Motor neuron (in vitro differentiated cells): ENCODE results near the gene ACBD6. TPM values are rescaled to one million over a fixed set of nuclear protein-coding genes. Genes with fewer than 3 reads are reported as not detected.

ENCODE experiments used
- ATAC-seq, 8 experiments: fragments of 200-7000 bp; cut with Tn5 transposase; replicated peaks in 6 of 8; 2 replicates each; pipeline ENCODE4 v1.8.0; 2021; ENCODE audit warnings: mild to moderate bottlenecking in 8 of 8, moderate library complexity in 8 of 8
- H3K27ac ChIP-seq, 2 donors: fragments of 250-450 bp; sonication (Bioruptor Pico); 2 replicates each; pipeline ENCODE4 v1.9.0; 2021; ENCODE audit warnings: antibody characterized with exemption in 2 of 2, mild to moderate bottlenecking in 2 of 2, moderate library complexity in 1 of 2
- H3K4me1 ChIP-seq, 2 donors: fragments of 250-450 bp; sonication (Bioruptor Pico); replicated peaks in 1 of 2; 2 replicates each; pipeline ENCODE4 v1.6.1; 2021; ENCODE audit warnings: antibody characterized with exemption in 2 of 2, mild to moderate bottlenecking in 2 of 2, moderate library complexity in 1 of 2
- H3K4me3 ChIP-seq, 5 donors: fragments of 250-450 bp; sonication (Bioruptor Pico); 2 replicates each; pipeline ENCODE4 v1.9.0; 2021; ENCODE audit warnings: antibody characterized with exemption in 5 of 5, mild to moderate bottlenecking in 5 of 5, moderate library complexity in 4 of 5
- WGBS, 10 experiments: fragments of 450-650 bp; shearing (Covaris generic); methylation state at CpG; one replicate each; pipeline ENCODE4 v1.0.0; 2022; 5-methylcytosine and 5-hydroxymethylcytosine counted together
- in situ Hi-C, 9 experiments: fragments of 400-800 bp; cut with MboI; loops; one replicate each; pipeline ENCODE4 v1.15.0; 2021; ENCODE audit warnings: low sequenced_read_pairs in 9 of 9, low pct_unique_long_range_greater_than_20kb in 2 of 9; ENCODE audit not compliant: unreplicated experiment in 9 of 9
- total RNA-seq, 8 experiments: library from RNA; unstranded; fragments of 300-600 nt; gene quantifications; 2 replicates each; pipeline versions ENCODE4 v1.2.3 to v1.2.4, GENCODE V29; 2022

The ACBD6 gene
- total RNA-seq, 8 experiments from 2014 or later: 62.2 to 113 (median 89.6) TPM

DNA sequence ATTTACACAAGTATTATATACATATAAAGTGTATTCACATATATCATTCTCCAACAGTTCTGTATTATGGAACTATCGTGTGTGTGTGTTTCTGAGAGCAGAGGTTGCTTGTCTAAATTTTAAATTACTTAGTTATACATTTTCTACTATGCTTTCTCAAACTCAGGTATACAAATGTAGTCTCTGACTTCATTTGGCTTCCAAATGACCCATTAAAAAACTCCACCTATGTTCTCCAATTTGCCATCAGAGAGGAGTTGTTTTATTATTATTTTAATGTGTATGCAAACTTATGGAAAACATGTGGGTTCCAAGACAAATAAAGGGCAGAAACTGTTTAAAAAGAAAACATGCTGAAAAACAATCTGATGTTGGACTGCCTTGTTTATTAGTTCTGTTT, 131.8 kb downstream of the ACBD6 start:
- in situ Hi-C loops: no loop called here
- Histone ChIP-seq H3K27ac (no peak overlapping the region), H3K4me3 (no peak overlapping the region), H3K4me1 (peaks cover 2 to 31% of the 10 kb centered on the region in 2 donors)
- WGBS, 10 experiments: 0 to 100% (median 74%) methylated on average over 1 of the region's 1 CpG
- ATAC-seq: peak in 3 of 8 experiments; percentile 37 to 60 (median 56)

DNA sequence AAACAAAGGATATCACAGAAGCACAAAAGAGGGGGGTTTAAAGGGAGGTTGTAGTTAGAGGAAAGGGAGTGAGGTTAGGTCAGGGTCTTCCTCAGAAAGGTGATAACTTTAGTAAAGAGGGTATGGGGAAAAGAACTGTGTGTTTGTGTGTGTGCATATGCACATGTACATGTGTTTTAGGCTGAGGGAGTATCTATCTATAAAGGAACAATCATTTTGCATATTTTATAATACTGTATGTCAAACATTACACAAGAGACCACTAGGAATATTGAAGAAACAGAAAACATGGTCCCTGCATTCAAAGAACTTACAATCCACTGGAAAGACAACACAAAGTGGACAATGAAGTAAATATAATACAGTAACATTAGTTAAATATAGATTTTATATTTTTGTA, 132.2 kb downstream of the ACBD6 start:
- peak in 3 of 8 experiments; percentile 52 to 81 (median 64) for ATAC-seq
- Histone ChIP-seq H3K4me3 (no peak overlapping the region), H3K27ac (no peak overlapping the region), H3K4me1 (peaks cover 2 to 31% of the 10 kb centered on the region in 2 donors)
- in situ Hi-C loops: no loop called here

DNA sequence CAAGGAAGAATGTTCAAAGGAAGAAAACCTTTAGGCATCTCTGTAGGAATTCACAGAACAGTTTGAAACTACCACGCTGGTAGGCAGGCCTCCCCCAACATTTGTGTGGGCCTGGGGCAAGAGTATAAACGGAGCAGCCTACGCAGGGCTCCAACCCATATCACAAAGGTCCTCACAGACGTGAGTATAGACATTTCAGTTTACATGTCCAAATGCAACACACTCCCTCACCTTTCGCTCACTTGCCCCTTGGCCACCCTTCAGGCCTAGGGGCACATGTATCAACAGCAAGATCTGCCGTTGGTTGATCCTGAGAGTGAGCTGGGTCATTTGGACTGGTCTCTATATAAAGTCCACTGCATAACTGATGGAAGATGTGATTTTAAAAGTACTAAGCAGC, 133.3 kb downstream of the ACBD6 start:
- Histone ChIP-seq H3K27ac (no peak overlapping the region), H3K4me3 (no peak overlapping the region), H3K4me1 (peaks cover 2 to 30% of the 10 kb centered on the region in 2 donors)
- in situ Hi-C loops: no loop called here
- WGBS, 10 experiments: 82 to 100% (median 93%) methylated on average over 2 to 6 of the region's 6 CpGs; no CpG with 5 or more reads in 3 of the 10 experiments
- no peak for ATAC-seq

DNA sequence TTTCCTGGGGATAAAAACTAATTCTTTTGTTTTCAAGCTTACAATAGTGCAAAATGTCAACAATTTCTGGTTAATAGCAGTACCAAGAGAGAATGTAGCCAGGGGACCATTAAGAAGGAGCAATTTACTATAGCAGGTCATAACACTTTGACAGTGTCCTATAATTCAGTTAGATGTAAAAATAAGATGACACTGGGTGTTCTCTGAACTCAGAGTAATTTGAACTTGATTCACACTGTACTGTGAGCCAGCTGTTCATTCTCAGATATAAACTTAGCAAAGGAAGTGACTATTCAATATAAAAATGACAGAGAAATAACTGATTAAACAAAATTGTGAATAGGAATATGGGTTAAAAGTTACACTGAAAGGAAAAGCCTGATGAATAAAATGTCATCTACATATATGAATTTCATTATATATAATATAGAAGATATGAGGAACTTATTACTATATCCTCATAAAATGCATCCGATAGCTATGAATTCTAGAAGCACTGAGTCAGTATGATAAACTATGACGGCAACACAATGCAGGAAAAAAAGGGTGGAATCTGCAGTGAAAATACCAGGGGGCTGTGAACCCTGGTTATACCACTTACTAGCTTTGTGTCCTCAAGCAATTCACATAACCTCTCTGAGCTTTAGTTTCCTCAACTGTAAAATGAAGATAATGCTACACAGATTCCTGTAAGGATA, 135.9 kb downstream of the ACBD6 start:
- Histone ChIP-seq H3K4me3 (no peak overlapping the region), H3K4me1 (peaks cover 2 to 15% of the 10 kb centered on the region in 2 donors), H3K27ac (no peak overlapping the region)
- in situ Hi-C loops: no loop called here
- ATAC-seq: peak in 7 of 8 experiments; percentile 19 to 82 (median 56)
- 8 to 100% (median 87%) methylated on average over 1 to 2 of the region's 2 CpGs for WGBS, 10 experiments

DNA sequence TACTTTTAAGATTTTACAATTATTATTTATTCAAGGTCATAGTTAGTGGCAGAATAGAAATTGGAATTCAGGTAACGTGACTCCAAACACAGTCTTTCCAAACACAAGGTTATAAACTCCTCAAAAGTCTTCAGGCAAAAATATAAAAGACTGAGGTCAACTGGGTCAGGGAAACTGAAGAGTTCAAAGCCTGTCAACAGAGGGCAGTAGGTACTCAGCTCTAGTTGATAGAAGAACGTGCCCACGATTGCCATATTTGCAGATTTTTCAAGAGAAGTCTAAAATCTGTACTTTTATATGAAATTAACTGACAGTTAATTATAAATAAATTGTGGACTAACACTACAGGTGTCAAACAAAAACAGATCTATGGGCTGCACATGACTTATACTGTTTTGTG, 137.3 kb downstream of the ACBD6 start:
- Histone ChIP-seq H3K4me3 (no peak overlapping the region), H3K4me1 (peaks cover 2 to 15% of the 10 kb centered on the region in 2 donors), H3K27ac (no peak overlapping the region)
- ATAC-seq: peak in 2 of 8 experiments; percentile 13 to 19
- 38 to 84% (median 61%) methylated on average over 2 to 3 of the region's 3 CpGs; no CpG with 5 or more reads in 1 of the 10 experiments for WGBS, 10 experiments
- in situ Hi-C loops: no loop called here

DNA sequence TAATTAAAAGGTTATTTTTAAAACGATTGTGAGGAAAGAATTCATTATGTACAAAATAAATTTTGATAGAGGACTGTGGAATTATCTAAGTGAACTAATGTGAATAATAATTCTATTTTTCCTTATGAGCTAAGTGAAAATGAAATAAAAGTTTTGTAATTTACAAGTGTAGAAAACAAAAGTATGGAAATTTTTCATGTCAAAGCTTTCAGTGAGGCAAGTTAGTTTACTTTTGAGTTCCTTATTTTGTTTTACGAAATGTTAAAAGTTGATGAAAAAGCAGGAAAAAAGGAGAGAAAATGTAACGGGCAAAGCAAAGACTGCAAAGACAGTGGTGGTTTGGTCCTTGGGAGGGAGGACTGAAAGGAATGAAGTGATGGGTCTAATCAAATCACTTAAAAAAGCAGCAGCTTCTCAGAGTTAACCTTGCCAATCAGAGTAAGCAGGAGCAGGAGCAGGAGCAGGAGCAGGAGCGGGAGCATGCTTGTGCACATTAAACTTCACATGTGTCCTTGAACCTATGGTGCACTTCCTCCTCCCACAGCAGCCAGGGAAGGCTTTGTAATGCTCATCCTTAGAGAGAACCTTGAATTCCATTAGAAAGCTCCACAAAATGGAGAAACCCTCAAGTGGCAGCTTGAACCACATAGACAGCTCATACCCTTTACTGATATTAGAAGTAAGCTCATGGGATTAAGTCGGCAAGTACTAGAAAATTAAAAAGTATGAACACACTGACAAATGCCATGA, 139.0 kb downstream of the ACBD6 start:
- Histone ChIP-seq H3K4me3 (no peak overlapping the region), H3K27ac (no peak overlapping the region), H3K4me1 (peaks cover 5 to 24% of the 10 kb centered on the region in 2 donors)
- no peak for ATAC-seq
- in situ Hi-C loops: no loop called here
- WGBS, 10 experiments: 63 to 90% (median 77%) methylated on average over 2 to 5 of the region's 5 CpGs

DNA sequence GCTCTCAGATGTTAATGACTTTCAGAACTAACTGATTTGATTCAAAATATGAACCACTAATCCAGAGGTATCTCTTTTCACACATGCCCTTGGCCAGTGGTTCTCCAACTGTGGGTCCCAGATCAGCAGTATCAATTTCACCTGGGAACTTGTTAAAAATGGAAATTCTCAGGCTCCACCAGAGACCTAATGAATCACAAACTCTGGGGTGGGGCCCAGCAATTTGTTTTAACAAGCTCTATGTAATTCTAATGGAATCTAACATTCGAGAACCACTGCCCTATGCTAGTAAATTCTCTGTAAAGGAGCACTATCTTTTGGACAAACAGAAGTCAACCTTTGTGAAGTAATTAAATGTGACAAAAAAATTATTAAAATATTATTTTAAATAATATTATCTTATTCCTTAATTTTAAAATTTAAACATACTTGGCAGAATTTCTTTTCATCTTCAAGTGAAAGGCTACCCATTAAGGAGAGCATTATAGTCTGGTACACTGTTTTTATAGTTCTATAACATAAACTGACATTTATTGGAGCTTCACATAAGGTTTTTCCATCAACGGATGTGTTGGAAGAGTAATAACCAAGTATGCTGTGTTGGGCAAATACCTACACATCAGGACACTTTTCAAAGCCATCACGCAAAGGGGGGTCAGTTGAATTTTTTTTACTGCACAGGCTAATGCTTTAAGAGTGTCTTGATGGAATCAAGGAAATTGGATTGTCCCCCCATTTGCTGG, 141.9 kb downstream of the ACBD6 start:
- in situ Hi-C loops: no loop called here
- WGBS, 10 experiments: 40 to 100% (median 90%) methylated on average over 2 to 3 of the region's 3 CpGs
- Histone ChIP-seq H3K27ac (no peak overlapping the region), H3K4me3 (no peak overlapping the region), H3K4me1 (peaks cover 5 to 12% of the 10 kb centered on the region in 2 donors)
- peak in 3 of 8 experiments; percentile 53 to 95 (median 90) for ATAC-seq

DNA sequence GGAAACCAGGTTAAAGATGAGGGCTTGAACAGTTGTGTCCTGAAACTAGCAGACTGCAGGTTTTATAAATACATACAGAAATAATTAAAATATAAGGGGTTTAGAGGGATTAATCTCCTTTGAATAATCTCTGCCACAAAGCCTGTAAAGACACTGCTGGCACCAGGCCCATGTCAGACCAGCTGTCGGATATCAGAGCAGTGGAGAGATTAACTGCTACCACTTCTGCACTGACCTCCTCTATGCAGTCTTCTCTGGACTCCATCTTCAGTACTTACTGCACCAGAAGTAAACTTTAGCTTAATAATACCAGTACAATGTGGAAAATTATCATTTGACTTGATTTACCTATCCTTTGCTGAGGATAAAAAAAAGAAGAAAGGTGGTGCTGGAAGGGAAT, 143.7 kb downstream of the ACBD6 start:
- Histone ChIP-seq H3K4me1 (peaks cover 15 to 28% of the 10 kb centered on the region in 2 donors), H3K27ac (no peak overlapping the region), H3K4me3 (no peak overlapping the region)
- WGBS, 10 experiments: 0 to 90% (median 78%) methylated on average over 1 of the region's 1 CpG; no CpG with 5 or more reads in 2 of the 10 experiments
- peak in 5 of 8 experiments; percentile 44 to 70 (median 49) for ATAC-seq
- in situ Hi-C loops: no loop called here

DNA sequence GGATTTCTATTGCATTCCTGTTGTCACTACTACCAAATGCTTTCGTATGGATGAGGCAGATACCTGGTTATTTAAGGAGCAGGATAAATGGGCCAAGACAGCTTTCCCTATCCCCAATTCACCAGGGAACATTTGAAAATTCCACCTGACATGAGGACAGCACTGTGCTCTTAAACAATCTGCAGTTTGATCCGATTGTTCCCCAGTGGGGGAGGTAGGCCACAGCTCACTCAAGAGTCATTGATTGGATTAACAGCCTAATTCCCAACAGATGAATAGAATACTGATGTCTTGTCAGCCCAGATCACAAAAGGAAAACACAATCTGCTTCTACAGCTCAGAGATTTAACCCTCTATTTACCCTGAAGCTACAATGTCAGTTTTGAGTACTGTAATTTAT, 148.4 kb downstream of the ACBD6 start:
- Histone ChIP-seq H3K4me1 (peaks cover 15 to 21% of the 10 kb centered on the region in 2 donors), H3K27ac (no peak overlapping the region), H3K4me3 (no peak overlapping the region)
- in situ Hi-C loops: no loop called here
- 0 to 90% (median 45%) methylated on average over 1 to 2 of the region's 2 CpGs for WGBS, 10 experiments
- ATAC-seq: peak in 4 of 8 experiments; percentile 24 to 65 (median 58)

DNA sequence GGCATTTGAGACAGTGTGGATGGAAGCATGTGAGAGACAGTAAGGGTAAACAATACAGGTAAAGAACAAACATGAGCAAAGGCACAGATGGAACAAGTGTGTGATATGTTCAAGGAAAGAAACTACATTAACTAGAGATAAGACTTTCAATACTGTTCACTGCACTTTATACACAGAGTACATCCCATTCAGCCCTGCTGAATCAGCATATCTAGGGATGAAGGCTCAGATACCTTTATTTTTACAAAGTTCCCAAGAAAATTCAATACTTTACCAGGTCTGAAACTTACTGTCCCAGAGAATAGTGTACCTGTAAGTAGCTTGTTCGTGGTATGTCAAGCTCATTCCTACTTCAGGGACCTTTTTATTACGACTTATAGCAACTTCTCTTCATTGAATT, 149.8 kb downstream of the ACBD6 start:
- in situ Hi-C loops: no loop called here
- ATAC-seq: no peak
- 73 to 100% (median 94%) methylated on average over 1 to 2 of the region's 2 CpGs; no CpG with 5 or more reads in 2 of the 10 experiments for WGBS, 10 experiments

DNA sequence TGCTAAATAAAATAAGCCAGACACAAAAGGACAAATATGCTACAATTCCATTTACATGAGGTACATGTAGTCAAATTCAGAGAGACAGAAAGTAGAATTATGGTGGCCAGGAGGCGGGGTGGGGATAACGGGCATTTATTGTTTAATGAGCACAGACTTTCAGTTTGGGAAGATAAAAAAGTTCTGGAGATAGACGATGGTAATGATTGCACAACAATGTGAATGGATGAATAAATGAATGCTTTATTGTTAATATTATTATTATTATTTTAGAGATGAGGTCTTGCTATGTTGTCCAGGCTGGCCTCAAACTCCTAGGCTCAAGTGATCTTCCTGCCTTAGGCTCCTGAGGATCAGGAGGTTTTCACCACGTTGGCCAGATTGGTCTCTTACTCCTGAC, 150.4 kb downstream of the ACBD6 start:
- in situ Hi-C loops: no loop called here
- H3K27ac ChIP-seq: no peak overlapping the region
- 72 to 100% (median 93%) methylated on average over 1 to 4 of the region's 4 CpGs for WGBS, 10 experiments
- ATAC-seq: no peak
- peaks cover 10 to 17% of the 10 kb centered on the region in 2 donors for H3K4me1 ChIP-seq
- H3K4me3 ChIP-seq: no peak overlapping the region

More for the DNA sequence above, 149.8 kb downstream of the ACBD6 start:
- Histone ChIP-seq H3K4me1 (peaks cover 10 to 17% of the 10 kb centered on the region in 2 donors), H3K27ac (no peak overlapping the region), H3K4me3 (no peak overlapping the region)

DNA sequence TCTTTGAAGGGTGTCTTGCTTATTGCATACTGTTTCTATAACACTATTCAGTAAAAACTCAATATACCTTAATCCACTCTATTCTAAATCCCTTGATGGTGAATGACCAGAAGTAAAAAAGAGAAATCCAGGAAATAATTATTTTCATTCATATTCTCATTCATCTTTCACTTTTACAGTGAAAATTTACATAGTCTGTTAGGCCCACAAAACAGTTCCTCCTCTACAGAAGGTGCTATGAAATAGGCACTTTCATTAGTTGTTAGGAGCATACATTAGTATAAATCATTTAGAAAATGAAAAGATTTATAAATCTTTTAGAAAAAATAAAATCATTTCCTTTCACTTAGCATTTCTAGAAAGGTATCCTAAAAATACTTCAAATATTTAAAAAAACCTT, 157.2 kb downstream of the ACBD6 start:
- no peak overlapping the region for H3K4me3 ChIP-seq
- peaks cover 0 to 4% of the 10 kb centered on the region in 2 donors for H3K4me1 ChIP-seq
- H3K27ac ChIP-seq: no peak overlapping the region
- in situ Hi-C loops: no loop called here
- no peak for ATAC-seq
